Left hindlimb (tissue), 1 donor: ENCODE results near the gene ORAI1.
"Not testable (repeated sequence)": the region's sequence is repeated elsewhere in the genome, so short reads cannot be mapped to it uniquely, and the experiment has no call there.

Experiments used
- DNase-seq: peaks from one replicate; pipeline ENCODE4 v3.0.0-alpha.2; 2018

Gene ORAI1

DNA sequence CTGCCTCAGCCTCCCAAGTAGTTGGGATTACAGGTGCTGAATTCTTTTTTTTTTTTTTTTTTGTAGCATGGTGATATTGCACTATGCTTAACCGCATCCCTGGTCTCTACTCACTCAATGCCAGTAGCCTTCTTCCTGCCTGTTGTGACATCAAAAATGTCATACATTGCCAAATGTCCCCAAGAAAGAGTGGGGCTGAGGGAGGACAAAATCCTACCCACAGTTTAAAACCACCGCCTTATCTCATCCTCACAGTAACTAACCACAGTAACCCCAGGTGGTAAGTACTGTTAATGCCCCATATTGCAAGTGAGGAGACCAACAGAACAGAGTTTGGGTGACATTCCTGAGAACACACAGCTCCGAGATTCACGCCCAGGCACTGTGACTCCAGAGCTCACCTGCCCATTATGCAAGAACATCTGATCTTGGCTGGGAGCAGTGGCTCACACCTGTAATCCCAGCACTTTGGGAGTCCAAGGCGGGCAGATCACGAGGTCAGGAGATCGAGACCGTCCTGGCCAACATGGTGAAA lies 23.6 kb downstream of the ORAI1 start:
- DNase-seq, result no peak

- no peak for DNase-seq
Measured at GRCh38 chr12:121651320-121651719, 25.0 kb downstream of the ORAI1 start.

DNA sequence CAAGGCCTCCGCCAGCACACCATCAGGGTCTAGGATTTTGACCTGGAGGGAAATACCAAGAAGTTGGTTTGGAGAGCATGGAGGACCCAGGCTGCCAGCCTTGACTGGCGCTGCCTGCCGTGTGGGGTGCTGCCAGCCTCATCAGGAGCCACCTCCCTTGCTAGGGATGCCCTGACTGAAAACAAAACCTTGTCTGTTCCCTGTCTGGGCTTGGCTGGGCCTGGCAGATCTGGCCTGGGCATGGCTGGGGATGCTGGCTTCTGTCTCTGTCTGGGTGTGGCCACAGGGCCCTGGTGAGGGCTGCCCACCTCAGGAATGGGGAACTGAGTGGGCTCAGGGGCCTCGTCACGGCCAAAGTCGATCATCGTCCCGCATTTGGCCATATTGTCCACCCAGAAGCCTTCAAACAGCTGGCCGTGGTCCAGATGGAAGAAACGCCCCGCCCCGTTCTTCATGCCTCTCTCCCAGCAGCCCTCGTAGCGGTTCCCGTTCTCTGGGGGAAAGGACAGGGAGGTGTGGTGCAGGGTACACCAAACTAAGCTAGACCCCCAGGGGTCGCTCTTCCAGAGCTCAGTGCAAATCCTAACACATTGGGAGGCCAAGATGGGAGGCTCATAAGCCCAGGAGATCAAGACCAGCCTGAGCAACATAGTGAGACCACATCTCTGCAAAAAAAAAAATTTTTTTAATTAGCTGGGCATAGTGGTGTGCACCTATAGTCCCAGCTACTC lies 26.6 kb downstream of the ORAI1 start:
- no peak for DNase-seq

DNA sequence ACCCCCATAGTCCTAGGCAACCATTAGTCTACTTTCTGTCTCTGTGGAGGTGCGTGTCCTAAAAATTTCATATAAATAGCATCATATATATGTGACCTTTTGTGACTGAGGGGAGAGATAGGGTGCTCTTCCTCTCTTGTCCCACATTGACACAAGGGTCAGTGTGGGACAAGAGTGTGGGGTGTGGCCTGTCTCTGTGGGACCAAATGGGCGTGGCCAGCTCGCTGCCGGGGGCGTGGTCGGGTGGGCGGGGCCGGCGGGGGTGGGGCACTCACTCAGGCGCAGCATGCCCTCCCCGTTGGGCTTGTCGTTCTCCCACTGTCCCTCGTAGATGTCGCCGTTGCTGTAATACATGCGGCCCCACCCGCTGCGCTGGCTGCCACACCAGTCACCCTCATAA lies 27.7 kb downstream of the ORAI1 start:
- DNase-seq, result no peak

DNA sequence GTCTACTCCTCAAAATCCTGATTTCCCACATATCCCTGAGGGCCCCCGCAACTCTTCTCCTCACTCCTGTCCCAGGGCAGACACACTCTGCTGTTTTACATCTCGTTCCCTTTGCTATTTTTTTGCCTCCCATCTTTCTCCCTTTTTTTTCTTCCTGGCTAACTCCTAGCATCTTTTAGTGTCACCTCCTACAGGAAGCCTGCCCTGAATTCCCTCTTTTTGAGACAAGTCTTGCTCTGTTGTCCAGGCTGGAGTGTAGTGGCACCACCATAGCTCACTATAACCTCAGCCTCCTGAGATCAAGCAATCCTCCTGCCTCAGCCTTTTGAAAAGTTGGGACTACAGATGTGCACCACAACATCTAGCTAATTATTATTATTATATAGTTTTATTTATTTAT lies 29.8 kb downstream of the ORAI1 start:
- no peak for DNase-seq

GRCh38 chr12:121657305-121658008 lies 31.1 kb downstream of the ORAI1 start:
- DNase-seq, result no peak

- DNase-seq, result not testable (repeated sequence)
Measured at GRCh38 chr12:121661353-121662105, 35.2 kb downstream of the ORAI1 start.

GRCh38 chr12:121663610-121663929 lies 37.2 kb downstream of the ORAI1 start:
- DNase-seq, result no peak

DNA sequence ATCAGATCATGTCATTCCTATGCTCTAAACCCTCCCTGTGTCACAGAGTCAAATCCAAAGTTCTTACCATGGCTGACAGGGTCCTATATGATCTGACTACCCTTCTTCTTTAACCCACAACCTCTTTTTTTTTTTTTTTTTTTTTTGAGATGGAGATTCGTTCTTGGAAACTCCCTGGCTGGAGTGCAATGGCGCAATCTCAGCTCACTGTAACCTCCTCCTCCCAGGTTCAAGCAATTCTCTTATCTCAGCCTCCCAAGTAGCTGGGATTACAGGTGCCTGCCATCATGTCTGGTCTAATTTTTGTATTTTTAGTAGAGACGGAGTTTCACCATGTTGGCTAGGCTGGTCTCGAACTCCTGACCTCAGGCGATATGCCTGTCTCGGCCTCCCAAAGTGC lies 40.5 kb downstream of the ORAI1 start:
- DNase-seq, result not testable (repeated sequence)

DNA sequence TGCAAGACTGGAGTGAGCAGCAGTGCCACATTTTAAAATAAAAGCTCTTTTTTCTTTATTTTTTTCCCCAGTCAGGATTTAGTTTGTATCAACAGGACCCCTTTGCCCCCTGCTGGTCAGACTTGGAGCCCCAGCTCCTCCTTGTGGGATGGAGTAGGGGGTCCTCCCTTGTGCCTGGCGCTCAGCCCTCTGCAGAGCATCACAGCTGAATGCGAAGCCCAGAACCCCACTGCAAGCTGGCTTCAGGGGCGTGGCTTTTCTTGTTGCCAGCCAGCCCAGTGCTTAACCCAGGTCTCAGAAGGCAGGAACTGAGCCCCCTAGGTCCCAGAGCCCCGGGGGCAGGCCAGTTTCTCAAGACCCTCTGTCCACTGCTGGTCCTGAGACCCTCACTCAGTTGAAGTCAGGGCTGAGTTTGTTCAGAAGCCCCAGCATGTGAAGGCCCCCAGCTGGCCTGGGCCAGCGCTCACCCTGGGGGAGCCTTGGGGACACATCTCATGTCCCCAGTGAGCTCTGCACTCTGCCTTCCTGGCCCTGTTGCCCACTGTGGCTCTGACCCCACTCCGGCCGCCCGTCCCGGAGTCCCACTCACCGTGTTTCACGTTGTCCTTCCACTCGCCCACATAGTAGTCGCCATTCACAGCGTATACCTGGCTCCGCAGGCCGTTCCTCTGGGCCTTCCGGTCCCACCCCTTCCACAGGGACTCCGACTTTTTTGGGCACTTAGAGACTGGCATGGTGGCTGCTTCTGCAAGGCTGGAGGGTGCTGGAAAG lies 42.6 kb downstream of the ORAI1 start:
- peak; percentile 71 for DNase-seq

- DNase-seq, result no peak
Measured at GRCh38 chr12:121669521-121669900, 43.2 kb downstream of the ORAI1 start, which contains the start of gene MORN3. Gene MORN3, minus strand, starts transcription at chr12:121669654. Its CDS starts 171 bp downstream, at chr12:121669483.

GRCh38 chr12:121673013-121673511 lies 46.7 kb downstream of the ORAI1 start:
- peak; percentile 84 for DNase-seq

DNA sequence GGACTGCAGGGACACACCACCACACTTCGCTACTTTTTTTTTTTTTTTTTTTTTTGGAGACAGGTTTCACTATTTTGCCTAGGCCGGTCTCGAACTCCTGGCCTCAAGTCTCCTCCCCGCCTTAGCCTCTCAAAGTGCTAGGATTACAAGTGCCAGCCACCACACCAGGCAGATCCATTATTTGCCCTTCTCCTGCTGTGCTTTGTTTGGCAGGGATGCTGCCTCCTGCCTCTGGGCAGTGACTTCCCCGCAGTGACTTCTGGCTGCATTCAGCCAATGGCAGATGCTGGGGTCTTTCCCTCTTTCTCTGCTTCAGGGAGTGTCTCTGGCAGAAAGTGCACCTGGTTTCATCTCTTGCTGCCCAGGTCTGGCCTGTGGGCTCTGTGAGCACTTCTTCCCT lies 49.9 kb downstream of the ORAI1 start:
- DNase-seq, result no peak

DNA sequence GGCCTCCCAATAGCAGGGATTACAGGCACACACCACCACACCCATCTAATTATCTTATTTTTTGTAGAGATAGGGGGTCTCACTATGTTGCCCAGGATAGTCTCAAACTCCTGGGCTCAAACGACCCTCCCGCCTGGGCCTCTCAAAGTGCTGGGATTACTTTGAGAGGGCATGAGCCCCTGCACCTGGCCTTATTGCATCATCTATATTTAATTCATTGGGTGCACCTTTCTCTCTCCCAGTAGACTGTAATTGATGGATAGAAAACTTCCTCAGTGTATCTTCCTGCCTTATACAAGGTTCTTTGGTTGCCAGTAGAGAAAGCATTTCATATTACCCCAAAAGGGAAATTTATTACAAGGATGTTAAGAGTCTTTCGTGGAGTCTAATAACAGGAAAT lies 52.0 kb downstream of the ORAI1 start:
- no peak for DNase-seq

DNA sequence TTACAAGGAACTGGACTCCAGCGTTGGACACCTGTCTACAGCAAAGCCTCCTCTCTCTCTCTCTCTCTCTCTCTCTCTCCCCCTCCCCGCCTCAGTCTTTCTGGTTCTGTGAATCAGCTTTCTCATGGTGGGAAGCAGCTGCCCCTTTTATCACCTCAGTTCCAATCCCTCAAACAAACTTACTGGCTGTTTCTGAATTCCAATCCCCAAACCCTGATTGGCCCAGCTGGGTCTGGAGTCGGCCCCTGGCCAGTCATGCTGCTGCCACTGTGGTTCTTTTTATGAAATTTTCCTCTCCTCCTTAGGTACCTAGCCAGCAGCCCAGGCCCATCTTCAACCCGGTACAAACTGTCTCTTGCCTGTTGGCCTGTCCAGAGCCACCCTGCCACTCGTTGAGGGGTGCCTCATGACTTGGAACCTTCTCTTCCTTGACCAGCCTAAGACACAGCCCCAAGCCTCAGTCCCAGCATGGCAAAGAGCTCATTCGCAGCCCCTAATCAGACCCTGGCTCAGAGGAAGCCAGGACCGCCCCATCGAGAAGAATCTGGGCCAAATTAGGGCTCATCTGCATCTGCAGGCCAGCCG lies 52.5 kb downstream of the ORAI1 start:
- DNase-seq, result no peak

GRCh38 chr12:121679661-121680197 lies 53.4 kb downstream of the ORAI1 start:
- not testable (repeated sequence) for DNase-seq

DNA sequence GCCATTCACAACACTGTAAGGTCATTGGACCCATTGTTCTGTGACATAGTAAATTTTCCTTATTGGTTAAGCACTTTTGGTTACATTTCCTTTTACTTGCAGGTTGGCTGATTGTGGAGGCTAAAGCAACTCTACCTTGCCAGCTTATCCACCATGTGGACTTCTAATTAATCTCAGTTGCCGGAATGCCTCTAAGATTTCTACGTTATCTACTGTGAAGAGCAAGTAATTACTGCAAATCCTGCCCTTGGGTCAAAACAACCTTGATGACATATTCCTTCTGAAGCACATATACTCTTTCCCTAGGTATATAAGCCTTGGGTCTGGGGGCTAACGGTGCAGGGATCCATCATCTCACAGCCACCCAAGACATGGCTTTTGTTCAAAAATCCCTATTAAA lies 62.6 kb downstream of the ORAI1 start:
- DNase-seq, result no peak

GRCh38 chr12:121689430-121689829 lies 63.1 kb downstream of the ORAI1 start:
- DNase-seq, result no peak
